Kidney (tissue), 14 donors: ENCODE results near the gene LSMEM2. TPM values are rescaled to one million over a fixed set of nuclear protein-coding genes. Genes with fewer than 3 reads are reported as not detected.

Source experiments
- DNase-seq, 5 donors: peaks; one replicate each; pipeline ENCODE4 v3.0.0-alpha.2; 2013 to 2020
- FAIRE-seq: peaks from 2 replicates; lab custom pipeline; 2012; peaks lifted over from hg19 to GRCh38; lab: Jason Lieb, UNC
- H3K27ac ChIP-seq, 2 donors: one replicate each; pipeline ENCODE4 v1.7.0; 2013; ENCODE audit warnings: low read depth in 2 of 2, low read length in 2 of 2, inconsistent platforms in 1 of 2
- H3K27me3 ChIP-seq: one replicate; pipeline ENCODE4 v1.7.1; 2013; ENCODE audit warnings: low read length, inconsistent platforms; ENCODE audit not compliant: control insufficient read depth, insufficient read depth
- H3K36me3 ChIP-seq, 3 donors: one replicate each; pipeline versions ENCODE4 v1.7.0 to v1.7.1; 2013; ENCODE audit warnings: low read length in 3 of 3, control low read depth in 1 of 3, inconsistent platforms in 1 of 3; ENCODE audit not compliant: insufficient read depth in 3 of 3, control insufficient read depth in 2 of 3
- H3K4me1 ChIP-seq, 3 donors: one replicate each; pipeline versions ENCODE4 v1.7.0 to v1.7.1; 2013; ENCODE audit warnings: low read length in 3 of 3, inconsistent platforms in 1 of 3, low read depth in 1 of 3; ENCODE audit not compliant: control insufficient read depth in 2 of 3, insufficient read depth in 2 of 3
- H3K4me3 ChIP-seq, 3 donors: one replicate each; pipeline versions ENCODE4 v1.7.0 to v1.8.1; 2013; ENCODE audit warnings: low read length in 3 of 3, control low read depth in 1 of 3, inconsistent platforms in 1 of 3
- H3K9ac ChIP-seq, 3 donors: one replicate each; pipeline versions ENCODE4 v1.7.0 to v1.7.1; 2013; ENCODE audit warnings: low read length in 3 of 3, control low read depth in 1 of 3, inconsistent platforms in 1 of 3
- H3K9me3 ChIP-seq, 3 donors: one replicate each; pipeline versions ENCODE4 v1.7.0 to v1.7.1; 2013; ENCODE audit warnings: low read length in 3 of 3, control low read depth in 1 of 3, inconsistent platforms in 1 of 3; ENCODE audit not compliant: control insufficient read depth in 2 of 3, insufficient read depth in 1 of 3
- intact Hi-C: fragments of 100-400 bp; cut with DNase I; formaldehyde crosslinking; loops from one replicate; pipeline ENCODE4 v1.11.1; 2022
- polyA plus RNA-seq: library from polyadenylated mRNA; stranded (reverse); fragments of 350-450 nt; fragmentation: Illumina TruSeq; extraction: RNeasy Lipid Tissue Mini Kit (QIAGEN cat#74804); gene quantifications from one replicate; pipeline ENCODE4 v1.2.3, GENCODE V29; 2014; ENCODE audit warnings: low read depth, low replicate concordance; ENCODE audit not compliant: insufficient read depth
- total RNA-seq: library from RNA; stranded (reverse); fragmentation: NEBNext Ultra II Directional; extraction: Animal tissue kit (Norgen Biotek cat#: 25700); gene quantifications from one replicate; pipeline ENCODE4 v1.2.1, GENCODE V29; 2021
- TF ChIP-seq, protein P1 (sequence below): IDR thresholded peaks from 3 replicates; pipeline ENCODE4 v1.5.1; 2012; ENCODE audit warnings: mild to moderate bottlenecking, moderate library complexity, borderline replicate concordance; ENCODE audit not compliant: insufficient read depth; ENCODE audit errors: extremely low read depth
- donor health status: control.
- donor health status: control.
- donor health status: control.
- donor health status: control.
- donor health status: control.
- donor health status: DM: yes; HTN: yes; CAD: no.
- donor health status: Normal renal cell carcinoma (clear cell type).

LSMEM2 gene
- total and polyA plus RNA-seq, 2 donors from 2014 or later = 0.22 to 0.62 TPM

DNA sequence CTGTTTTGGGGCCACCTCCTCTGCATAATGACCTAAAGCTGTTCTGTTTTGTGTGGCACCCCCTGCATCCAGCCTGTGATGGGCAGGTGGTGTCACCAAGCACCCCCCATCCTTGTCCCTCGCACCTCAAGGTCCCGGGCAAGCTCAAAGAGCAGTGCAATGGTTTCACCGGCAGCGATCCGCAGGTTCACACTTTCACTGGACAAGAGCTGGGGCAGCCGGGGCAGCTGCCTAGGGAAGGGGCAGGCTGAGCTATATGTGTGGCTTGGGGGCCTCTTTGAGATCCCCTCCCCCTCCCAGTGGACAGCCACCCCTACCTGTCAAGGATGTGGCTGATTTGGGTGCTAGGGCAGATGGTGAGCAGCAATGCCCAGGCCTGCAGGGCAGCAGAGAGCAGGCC is 10.2 kb downstream of the LSMEM2 start:
- Histone ChIP-seq H3K4me3 (no peak overlapping the region), H3K9me3 (no peaks in the 10 kb centered on the region), H3K9ac (no peak overlapping the region), H3K27ac (no peak overlapping the region), H3K4me1 (peaks cover 3 to 17% (median 16%) of the 10 kb centered on the region in 3 donors), H3K27me3 (no peaks in the 10 kb centered on the region), H3K36me3 (peaks cover 0 to 25% (median 9%) of the 10 kb centered on the region in 3 donors)
- TF ChIP-seq, protein P1, sequence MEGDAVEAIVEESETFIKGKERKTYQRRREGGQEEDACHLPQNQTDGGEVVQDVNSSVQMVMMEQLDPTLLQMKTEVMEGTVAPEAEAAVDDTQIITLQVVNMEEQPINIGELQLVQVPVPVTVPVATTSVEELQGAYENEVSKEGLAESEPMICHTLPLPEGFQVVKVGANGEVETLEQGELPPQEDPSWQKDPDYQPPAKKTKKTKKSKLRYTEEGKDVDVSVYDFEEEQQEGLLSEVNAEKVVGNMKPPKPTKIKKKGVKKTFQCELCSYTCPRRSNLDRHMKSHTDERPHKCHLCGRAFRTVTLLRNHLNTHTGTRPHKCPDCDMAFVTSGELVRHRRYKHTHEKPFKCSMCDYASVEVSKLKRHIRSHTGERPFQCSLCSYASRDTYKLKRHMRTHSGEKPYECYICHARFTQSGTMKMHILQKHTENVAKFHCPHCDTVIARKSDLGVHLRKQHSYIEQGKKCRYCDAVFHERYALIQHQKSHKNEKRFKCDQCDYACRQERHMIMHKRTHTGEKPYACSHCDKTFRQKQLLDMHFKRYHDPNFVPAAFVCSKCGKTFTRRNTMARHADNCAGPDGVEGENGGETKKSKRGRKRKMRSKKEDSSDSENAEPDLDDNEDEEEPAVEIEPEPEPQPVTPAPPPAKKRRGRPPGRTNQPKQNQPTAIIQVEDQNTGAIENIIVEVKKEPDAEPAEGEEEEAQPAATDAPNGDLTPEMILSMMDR = no peak
- FAIRE-seq (no peak), DNase-seq (peak in 1 of 5 donors; percentile 39)
- intact Hi-C loops = no loop called here

DNA sequence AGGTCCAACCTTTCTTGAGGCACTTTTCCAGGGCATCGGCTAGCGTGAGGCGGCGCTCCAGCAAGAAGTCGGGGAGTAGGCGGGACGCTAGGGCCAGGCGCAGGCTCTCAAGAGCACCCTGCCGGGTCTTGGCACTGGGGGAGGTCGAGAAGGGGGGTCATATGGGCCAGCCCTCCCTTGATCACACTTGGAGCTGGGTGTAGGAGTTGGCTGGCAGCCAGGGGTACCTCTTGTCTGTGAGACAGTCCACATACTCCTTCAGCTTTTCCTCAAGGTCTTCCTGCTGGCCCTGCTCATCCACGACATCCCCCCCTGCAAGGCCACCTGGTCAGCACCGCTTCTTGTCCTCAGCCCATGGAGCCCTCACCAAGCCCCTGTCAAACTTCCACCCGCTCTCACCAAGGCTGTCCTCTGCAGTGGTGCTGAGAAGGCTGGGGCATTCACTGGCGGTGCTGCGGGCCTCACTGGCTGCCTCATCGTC is 11.3 kb downstream of the LSMEM2 start:
- DNase-seq (peak in 1 of 5 donors; percentile 56), FAIRE-seq (no peak)
- Histone ChIP-seq H3K27ac (no peak overlapping the region), H3K9ac (no peak overlapping the region), H3K9me3 (no peaks in the 10 kb centered on the region), H3K4me1 (peaks cover 3 to 17% (median 16%) of the 10 kb centered on the region in 3 donors), H3K4me3 (no peak overlapping the region), H3K27me3 (no peaks in the 10 kb centered on the region), H3K36me3 (peaks cover 0 to 25% (median 9%) of the 10 kb centered on the region in 3 donors)
- intact Hi-C loops = no loop called here
- TF ChIP-seq, protein P1 = no peak

DNA sequence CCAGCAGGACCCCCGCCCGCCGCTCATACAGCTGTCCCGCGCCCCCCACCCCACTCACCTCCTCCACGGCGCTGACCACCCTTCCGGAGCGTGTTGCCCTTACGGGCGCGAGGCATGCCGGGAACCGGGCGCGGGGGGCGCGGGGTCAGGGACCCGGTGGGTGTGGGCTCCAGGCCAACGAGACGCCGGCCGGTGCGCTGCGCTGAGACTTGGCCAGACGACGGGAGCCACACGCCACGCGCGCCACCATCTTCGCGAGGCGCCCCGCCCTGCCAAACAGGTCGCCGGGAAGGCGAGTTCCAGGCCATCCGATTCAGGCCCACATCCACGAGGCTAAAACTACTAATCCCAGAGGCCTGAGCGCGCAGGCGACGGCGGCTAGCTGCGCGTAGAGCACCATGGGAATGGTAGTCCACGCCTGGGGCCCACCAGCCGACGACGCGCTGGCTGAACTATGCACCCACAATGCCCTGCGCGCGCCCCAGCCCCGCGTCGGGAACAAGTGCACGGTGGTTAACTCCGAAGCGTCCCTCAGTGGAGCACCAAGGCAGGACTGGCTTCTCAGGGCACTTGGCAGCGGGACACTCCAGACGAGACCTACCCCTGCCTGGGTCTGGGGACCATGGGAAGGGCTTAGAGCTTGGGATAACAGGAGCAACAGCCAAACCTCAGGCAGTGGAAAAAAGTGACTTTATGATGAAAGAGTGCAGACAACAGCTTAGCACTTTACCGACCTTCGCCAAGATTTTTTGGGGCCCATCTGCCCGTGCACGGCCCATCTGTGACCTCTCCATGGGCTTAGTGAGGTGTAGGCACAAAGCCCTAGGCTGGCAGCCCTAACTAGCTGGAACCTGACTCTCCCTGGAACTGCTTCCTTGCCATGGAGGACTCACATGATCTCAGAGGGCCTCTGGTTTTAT is 13.5 kb downstream of the LSMEM2 start, which contains the start of gene IFRD2:
Gene IFRD2, minus strand, starts transcription at position 271 of the 920 bp plus-strand sequence. Its CDS starts 155 bp downstream, at position 116.
- Histone ChIP-seq H3K27ac (peak within 1 kb of the TSS; percentile 78 to 88), H3K27me3 (no peaks in the 10 kb centered on the region), H3K36me3 (peaks cover 0 to 25% (median 9%) of the 10 kb centered on the region in 3 donors), H3K4me3 (peak within 1 kb of the TSS; percentile 66 to 88 (median 85)), H3K9ac (peak within 1 kb of the TSS; percentile 30 to 84 (median 66)), H3K9me3 (no peaks in the 10 kb centered on the region), H3K4me1 (peaks cover 3 to 17% (median 16%) of the 10 kb centered on the region in 3 donors)
- intact Hi-C loops = no loop called here
- DNase-seq (peak; percentile 97 to 99 (median 99)), FAIRE-seq (peak; percentile 92)
- TF ChIP-seq, protein P1 = no peak
